ENCODE data around the gene ELFN2. TPM values are rescaled to one million over a fixed set of nuclear protein-coding genes. Genes with fewer than 3 reads are reported as not detected.

The ELFN2 gene
- total RNA-seq, 2 donors from 2014 or later = not detected

DNA sequence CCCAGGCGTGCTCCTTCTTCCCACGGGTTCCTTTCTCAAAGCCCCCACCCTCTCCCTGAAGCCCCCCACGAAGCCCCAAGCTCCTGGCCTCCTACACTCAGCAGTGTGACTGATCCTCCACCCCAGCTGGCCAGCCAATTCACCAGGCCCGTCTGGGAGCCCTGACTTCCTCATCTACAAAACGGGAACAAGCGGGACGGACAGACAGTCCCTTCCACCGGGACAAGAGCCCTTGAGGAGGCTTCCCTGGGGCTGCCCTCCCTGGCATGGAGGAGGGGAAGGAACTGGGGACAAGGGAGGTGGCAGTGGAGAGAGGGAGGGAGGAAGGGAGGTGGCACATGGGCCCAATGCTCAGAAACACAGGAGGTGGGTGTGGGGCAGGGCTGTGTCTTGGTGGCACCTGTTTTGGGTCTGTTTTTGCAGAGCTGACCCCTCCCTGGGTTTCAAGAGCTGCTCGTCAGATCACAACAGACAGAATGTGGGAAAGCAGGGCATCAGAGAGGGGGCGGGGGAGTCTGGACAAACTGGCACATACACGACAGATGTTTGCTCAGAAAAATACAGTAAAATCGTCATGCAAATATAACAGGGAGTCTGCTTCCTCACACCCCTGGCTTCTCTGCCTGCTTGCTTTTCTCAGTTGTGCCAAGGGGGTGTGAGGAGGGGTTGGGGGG is 56.8 kb downstream of the ELFN2 start:
- H3K27ac ChIP-seq = no peak overlapping the region
- no peaks in the 10 kb centered on the region for H3K36me3 ChIP-seq
- no peaks in the 10 kb centered on the region for H3K4me1 ChIP-seq
- H3K4me3 ChIP-seq = no peak overlapping the region
- no peaks in the 10 kb centered on the region for H3K9me3 ChIP-seq
- TF ChIP-seq, protein P1, sequence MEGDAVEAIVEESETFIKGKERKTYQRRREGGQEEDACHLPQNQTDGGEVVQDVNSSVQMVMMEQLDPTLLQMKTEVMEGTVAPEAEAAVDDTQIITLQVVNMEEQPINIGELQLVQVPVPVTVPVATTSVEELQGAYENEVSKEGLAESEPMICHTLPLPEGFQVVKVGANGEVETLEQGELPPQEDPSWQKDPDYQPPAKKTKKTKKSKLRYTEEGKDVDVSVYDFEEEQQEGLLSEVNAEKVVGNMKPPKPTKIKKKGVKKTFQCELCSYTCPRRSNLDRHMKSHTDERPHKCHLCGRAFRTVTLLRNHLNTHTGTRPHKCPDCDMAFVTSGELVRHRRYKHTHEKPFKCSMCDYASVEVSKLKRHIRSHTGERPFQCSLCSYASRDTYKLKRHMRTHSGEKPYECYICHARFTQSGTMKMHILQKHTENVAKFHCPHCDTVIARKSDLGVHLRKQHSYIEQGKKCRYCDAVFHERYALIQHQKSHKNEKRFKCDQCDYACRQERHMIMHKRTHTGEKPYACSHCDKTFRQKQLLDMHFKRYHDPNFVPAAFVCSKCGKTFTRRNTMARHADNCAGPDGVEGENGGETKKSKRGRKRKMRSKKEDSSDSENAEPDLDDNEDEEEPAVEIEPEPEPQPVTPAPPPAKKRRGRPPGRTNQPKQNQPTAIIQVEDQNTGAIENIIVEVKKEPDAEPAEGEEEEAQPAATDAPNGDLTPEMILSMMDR (IDR thresholded peaks at IDR 0.05) = no peak
- DNase-seq (ENCODE audit: low spot score) = peak; percentile 60
- no peaks in the 10 kb centered on the region for H3K27me3 ChIP-seq

DNA sequence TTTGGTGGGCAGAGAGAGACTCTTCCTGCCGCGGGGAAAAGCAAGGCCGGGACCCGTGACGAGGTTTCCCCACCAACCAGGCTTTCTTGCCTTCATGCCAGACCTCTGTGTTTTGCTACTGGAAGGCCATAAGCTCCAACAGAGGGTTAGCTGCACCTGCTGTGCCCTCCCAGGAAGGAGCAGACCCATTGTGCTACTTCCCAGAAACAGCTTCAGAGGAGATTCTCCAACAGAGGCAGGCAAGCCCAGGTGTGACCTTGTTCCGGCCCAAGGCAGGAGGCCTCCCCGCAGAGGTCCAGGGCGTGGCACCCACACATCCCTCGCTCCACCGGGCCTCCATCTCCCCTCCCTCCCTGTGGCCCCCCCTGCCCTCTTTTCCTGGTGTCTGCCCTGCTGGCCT is 57.8 kb downstream of the ELFN2 start:
- no peak for DNase-seq (ENCODE audit: low spot score)
- H3K4me1 ChIP-seq = no peaks in the 10 kb centered on the region

DNA sequence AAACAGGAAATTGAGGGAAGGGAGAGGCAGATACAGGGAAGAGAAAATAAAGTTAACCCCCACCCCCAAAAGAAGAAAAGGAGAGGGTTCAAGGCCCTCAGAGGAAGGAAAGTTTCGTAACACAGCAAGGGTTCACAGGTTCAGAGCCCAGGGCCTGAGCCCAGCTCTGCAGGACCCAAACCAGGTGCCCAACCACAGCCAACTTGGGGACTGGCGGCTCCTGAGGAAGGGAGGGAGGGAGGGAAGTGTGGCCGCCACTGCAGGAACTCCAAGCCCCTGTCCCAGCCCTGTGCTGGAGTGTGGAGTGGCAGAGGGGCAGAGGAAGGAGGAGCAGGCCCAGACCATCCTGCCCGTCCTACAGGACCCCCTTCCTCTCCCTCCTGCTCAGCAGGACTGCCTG is 59.2 kb downstream of the ELFN2 start:
- no peak for DNase-seq (ENCODE audit: low spot score)
- H3K9me3 ChIP-seq = no peaks in the 10 kb centered on the region
- H3K4me1 ChIP-seq = no peaks in the 10 kb centered on the region
- no peaks in the 10 kb centered on the region for H3K36me3 ChIP-seq
- no peak overlapping the region for H3K4me3 ChIP-seq
- TF ChIP-seq, protein P1 (IDR thresholded peaks at IDR 0.05) = no peak
- H3K27me3 ChIP-seq = no peaks in the 10 kb centered on the region
- H3K27ac ChIP-seq = no peak overlapping the region

More for the DNA sequence above, 57.8 kb downstream of the ELFN2 start:
- Histone ChIP-seq H3K4me3 (no peak overlapping the region), H3K36me3 (no peaks in the 10 kb centered on the region), H3K9me3 (no peaks in the 10 kb centered on the region), H3K27me3 (no peaks in the 10 kb centered on the region), H3K27ac (no peak overlapping the region)
- TF ChIP-seq, protein P1 (IDR thresholded peaks at IDR 0.05) = no peak

DNA sequence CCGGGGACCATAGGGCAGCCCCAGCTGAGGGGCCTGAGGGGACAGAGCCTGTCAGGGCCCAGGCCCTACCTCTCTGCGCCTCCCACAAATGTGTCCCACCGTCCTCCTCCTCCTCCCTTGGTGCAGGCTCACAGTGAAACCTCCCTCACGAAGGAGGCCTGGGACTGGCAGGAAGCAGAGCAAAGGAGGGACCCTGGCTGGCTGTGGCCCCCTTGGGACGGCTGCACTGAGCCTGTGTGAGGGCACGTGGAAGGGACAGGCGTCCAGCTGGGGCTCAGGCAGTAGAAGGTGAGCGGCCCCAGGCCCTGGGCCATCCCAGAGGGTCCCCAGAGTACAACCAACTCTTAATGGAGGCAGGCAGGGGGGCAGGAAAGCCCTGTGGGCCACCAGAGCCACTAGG is 60.7 kb downstream of the ELFN2 start:
- DNase-seq (ENCODE audit: low spot score) = no peak
- TF ChIP-seq, protein P1 (IDR thresholded peaks at IDR 0.05) = no peak
- no peaks in the 10 kb centered on the region for H3K27me3 ChIP-seq
- H3K27ac ChIP-seq = no peak overlapping the region
- H3K4me3 ChIP-seq = no peak overlapping the region
- no peaks in the 10 kb centered on the region for H3K4me1 ChIP-seq
- H3K36me3 ChIP-seq = no peaks in the 10 kb centered on the region
- no peaks in the 10 kb centered on the region for H3K9me3 ChIP-seq

GRCh38 chr22:37365950-37366349 is 61.3 kb downstream of the ELFN2 start:
- TF ChIP-seq, protein P1 (IDR thresholded peaks at IDR 0.05) = no peak
- no peak for DNase-seq (ENCODE audit: low spot score)
- H3K4me1 ChIP-seq = no peaks in the 10 kb centered on the region
- no peaks in the 10 kb centered on the region for H3K9me3 ChIP-seq
- H3K4me3 ChIP-seq = no peak overlapping the region
- no peaks in the 10 kb centered on the region for H3K27me3 ChIP-seq
- no peaks in the 10 kb centered on the region for H3K36me3 ChIP-seq
- no peak overlapping the region for H3K27ac ChIP-seq

Data from right atrium auricular region (tissue), 2 donors.